Body of pancreas (tissue), 4 donors: Measurements from ENCODE around the gene DUSP6. TPM values are rescaled to one million over a fixed set of nuclear protein-coding genes. Genes with fewer than 3 reads are reported as not detected.

Experiments
- ATAC-seq: fragments of 150-250 bp; one replicate; pipeline ENCODE4 v1.9.1; 2016
- DNase-seq, 4 donors: peaks; one replicate each; pipeline ENCODE4 v3.0.0-alpha.2; 2019
- H3K27ac ChIP-seq, 4 donors: fragments of 200-600 bp; sonication (generic); 1 replicate in 3 of 4; 2 replicates in 1 of 4; pipeline versions ENCODE4 v1.5.1 to v1.6.1; 2016 to 2019; ENCODE audit warnings: mild to moderate bottlenecking in 1 of 4, mixed read lengths in 1 of 4, moderate library complexity in 1 of 4
- H3K27me3 ChIP-seq, 2 donors: fragments of 200-600 bp; sonication (generic); one replicate each; pipeline ENCODE4 v1.6.0; 2016; ENCODE audit warnings: mild to moderate bottlenecking in 1 of 2
- H3K36me3 ChIP-seq, 2 donors: fragments of 200-600 bp; sonication (generic); replicated peaks in 1 of 2; 2 replicates each; pipeline ENCODE4 v1.5.1; 2016; ENCODE audit warnings: low read depth in 2 of 2; ENCODE audit not compliant: insufficient read depth in 1 of 2
- H3K4me1 ChIP-seq: fragments of 200-600 bp; sonication (generic); one replicate; pipeline ENCODE4 v1.6.0; 2016
- H3K4me3 ChIP-seq, 2 donors: fragments of 200-600 bp; sonication (generic); 1 replicate in 1 of 2; 2 replicates in 1 of 2; pipeline ENCODE4 v1.5.1; 2016 to 2019
- H3K9me3 ChIP-seq, 3 donors: fragments of 200-600 bp; sonication (generic); 1 replicate in 2 of 3; 2 replicates in 1 of 3; pipeline ENCODE4 v1.5.1; 2016
- POLR2A ChIP-seq, 3 donors: fragments of 450-650 bp; IDR thresholded peaks; one replicate each; pipeline ENCODE4 v1.6.1; 2016; ENCODE audit warnings: antibody characterized with exemption in 3 of 3, mild to moderate bottlenecking in 2 of 3
- WGBS, 2 donors: methylation state at CpG; one replicate each; pipeline ENCODE4 v1.1.5; 2017; 5-methylcytosine and 5-hydroxymethylcytosine counted together
- intact Hi-C: fragments of 100-400 bp; cut with DNase I; formaldehyde crosslinking; loops from one replicate; pipeline ENCODE4 v1.15.1; 2023
- total RNA-seq, 2 donors: library from RNA; depleted of rRNA; stranded (reverse); fragments of >200 nt; gene quantifications; one replicate each; pipeline ENCODE4 v1.1.0, GENCODE V29; 2016
- TF ChIP-seq, protein P1 (sequence below), 7 experiments: fragments of 450-650 bp in 4 of 7; fragments of 200-600 bp in 3 of 7; sonication (generic) in 3 of 7; IDR thresholded peaks; one replicate each; pipeline ENCODE4 v1.5.1; 2016 to 2019; ENCODE audit warnings: antibody characterized with exemption in 7 of 7

Gene DUSP6
- total RNA-seq, 2 donors from 2014 or later, result 21.3 to 49.8 TPM

- intact Hi-C loops, result no loop called here
- no peaks in the 10 kb centered on the region for H3K36me3 ChIP-seq
- ATAC-seq, result no peak
Measured at GRCh38 chr12:89358805-89359204, 6.5 kb upstream of the DUSP6 start.

DNA sequence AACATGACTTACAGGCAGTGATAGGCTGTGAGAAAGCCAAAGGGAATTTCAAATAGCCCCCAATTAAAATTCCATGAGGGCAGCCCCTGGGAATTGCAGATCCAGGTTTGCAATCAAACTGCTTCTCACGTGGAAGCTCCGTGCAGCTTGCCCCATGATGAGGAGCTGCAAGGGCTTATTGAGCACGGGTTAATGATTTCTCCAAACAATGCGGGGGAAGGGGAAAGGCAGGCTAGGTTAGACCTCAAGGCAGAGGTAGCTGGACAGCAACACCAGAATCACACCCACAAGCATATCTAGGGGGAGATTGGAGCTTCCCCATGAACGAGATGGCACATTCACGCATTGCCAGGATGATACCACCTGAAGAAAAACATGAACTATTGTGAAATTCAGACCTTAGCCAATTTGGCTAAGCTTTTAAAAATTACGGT, 5.0 kb upstream of the DUSP6 start:
- Histone ChIP-seq H3K4me1 (peaks cover 34% of the 10 kb centered on the region), H3K4me3 (no peak overlapping the region), H3K36me3 (no peaks in the 10 kb centered on the region), H3K9me3 (no peaks in the 10 kb centered on the region), H3K27me3 (no peaks in the 10 kb centered on the region), H3K27ac (peak overlapping the region in 2 of 4 donors; percentile 17 to 33)
- 46% methylated on average over 7 of the region's 7 CpGs for WGBS, 2 donors
- no peak for TF ChIP-seq POLR2A (IDR thresholded peaks at IDR 0.05)
- TF ChIP-seq, protein P1, sequence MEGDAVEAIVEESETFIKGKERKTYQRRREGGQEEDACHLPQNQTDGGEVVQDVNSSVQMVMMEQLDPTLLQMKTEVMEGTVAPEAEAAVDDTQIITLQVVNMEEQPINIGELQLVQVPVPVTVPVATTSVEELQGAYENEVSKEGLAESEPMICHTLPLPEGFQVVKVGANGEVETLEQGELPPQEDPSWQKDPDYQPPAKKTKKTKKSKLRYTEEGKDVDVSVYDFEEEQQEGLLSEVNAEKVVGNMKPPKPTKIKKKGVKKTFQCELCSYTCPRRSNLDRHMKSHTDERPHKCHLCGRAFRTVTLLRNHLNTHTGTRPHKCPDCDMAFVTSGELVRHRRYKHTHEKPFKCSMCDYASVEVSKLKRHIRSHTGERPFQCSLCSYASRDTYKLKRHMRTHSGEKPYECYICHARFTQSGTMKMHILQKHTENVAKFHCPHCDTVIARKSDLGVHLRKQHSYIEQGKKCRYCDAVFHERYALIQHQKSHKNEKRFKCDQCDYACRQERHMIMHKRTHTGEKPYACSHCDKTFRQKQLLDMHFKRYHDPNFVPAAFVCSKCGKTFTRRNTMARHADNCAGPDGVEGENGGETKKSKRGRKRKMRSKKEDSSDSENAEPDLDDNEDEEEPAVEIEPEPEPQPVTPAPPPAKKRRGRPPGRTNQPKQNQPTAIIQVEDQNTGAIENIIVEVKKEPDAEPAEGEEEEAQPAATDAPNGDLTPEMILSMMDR (IDR thresholded peaks at IDR 0.05), result no peak
- intact Hi-C loops, result no loop called here
- DNase-seq, result peak in 3 of 4 donors; percentile 24 to 37 (median 25)
- ATAC-seq, result no peak

More at GRCh38 chr12:89358805-89359204, 6.5 kb upstream of the DUSP6 start:
- H3K4me1 ChIP-seq, result peaks cover 34% of the 10 kb centered on the region
- DNase-seq, result no peak
- H3K9me3 ChIP-seq, result no peaks in the 10 kb centered on the region
- no peak overlapping the region for H3K27ac ChIP-seq
- no peaks in the 10 kb centered on the region for H3K27me3 ChIP-seq
- TF ChIP-seq POLR2A (IDR thresholded peaks at IDR 0.05), result no peak
- TF ChIP-seq, protein P1 (IDR thresholded peaks at IDR 0.05), result no peak
- no peak overlapping the region for H3K4me3 ChIP-seq

DNA sequence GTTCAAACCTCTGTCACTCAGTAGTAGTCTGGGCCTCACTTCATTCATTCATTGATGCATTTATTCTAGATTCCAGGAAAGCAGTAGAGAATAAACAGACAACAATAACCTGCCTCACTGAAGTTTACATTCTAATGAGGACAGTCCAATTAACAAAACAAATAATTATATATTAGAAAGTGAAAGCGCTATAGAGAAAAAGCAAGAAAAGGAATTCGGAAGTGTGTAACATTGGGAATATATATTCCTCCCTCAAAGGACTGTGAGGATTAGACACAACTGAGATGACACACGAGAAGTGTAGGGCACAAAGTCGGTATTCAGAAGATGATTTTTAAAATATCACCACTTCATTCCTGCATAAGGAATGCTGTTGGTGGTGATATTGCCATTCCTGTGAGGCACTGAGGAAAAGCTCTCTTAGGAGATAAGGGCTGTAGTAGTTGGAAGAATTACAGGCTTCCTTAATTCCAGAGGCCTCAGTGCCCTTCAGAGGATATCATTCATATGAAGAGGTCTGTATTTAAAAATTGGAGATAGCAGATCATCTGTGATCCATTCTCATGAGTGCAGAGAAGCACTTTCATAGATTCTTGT, 3.9 kb upstream of the DUSP6 start:
- H3K4me3 ChIP-seq, result no peak overlapping the region
- no peaks in the 10 kb centered on the region for H3K36me3 ChIP-seq
- TF ChIP-seq, protein P1 (IDR thresholded peaks at IDR 0.05), result no peak
- no peak for TF ChIP-seq POLR2A (IDR thresholded peaks at IDR 0.05)
- peaks cover 30% of the 10 kb centered on the region for H3K4me1 ChIP-seq
- DNase-seq (no peak), ATAC-seq (no peak)
- WGBS, 2 donors, result 78 to 88% methylated on average over 4 of the region's 4 CpGs
- H3K27me3 ChIP-seq, result no peaks in the 10 kb centered on the region
- H3K27ac ChIP-seq, result peak overlapping the region in 3 of 4 donors; percentile 10 to 100 (median 99)
- intact Hi-C loops, result no loop called here
- no peaks in the 10 kb centered on the region for H3K9me3 ChIP-seq

GRCh38 chr12:89355243-89356068, 3.2 kb upstream of the DUSP6 start:
- no peaks in the 10 kb centered on the region for H3K9me3 ChIP-seq
- H3K4me3 ChIP-seq, result no peak overlapping the region
- intact Hi-C loops, result no loop called here
- H3K36me3 ChIP-seq, result no peaks in the 10 kb centered on the region
- WGBS, 2 donors, result 49 to 50% methylated on average over 18 of the region's 18 CpGs
- peaks cover 31% of the 10 kb centered on the region for H3K4me1 ChIP-seq
- H3K27ac ChIP-seq, result peak overlapping the region; percentile 99 to 100 (median 100)
- no peak for DNase-seq
- no peaks in the 10 kb centered on the region for H3K27me3 ChIP-seq
- TF ChIP-seq POLR2A (IDR thresholded peaks at IDR 0.05), result no peak
- TF ChIP-seq, protein P1 (IDR thresholded peaks at IDR 0.05), result peak in 5 of 7 experiments; percentile 11 to 34 (median 32)
- no peak for ATAC-seq
